Measurements from ENCODE around the gene ENTREP1.

Gene ENTREP1

DNA sequence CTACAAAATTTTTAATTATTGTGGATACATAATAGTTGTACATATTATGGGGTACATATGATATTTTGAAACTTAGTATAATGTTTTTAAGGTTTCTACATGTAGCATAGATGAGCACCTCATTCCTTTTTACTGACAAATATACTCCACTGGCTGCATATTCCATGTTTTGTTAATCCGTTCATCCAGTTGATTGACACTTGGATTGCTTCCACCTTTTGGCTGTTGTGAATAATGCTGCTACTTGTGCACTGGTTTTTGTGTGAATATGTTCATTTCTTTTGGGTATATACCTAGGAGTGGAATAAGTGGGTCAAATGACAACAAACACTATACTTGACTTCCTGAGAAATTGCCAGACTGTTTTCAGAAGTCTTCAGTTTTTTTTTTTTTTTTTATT is 2.8 kb upstream of the ENTREP1 start:
- no peak for DNase-seq (ENCODE audit: low read depth in 2 of 2)

DNA sequence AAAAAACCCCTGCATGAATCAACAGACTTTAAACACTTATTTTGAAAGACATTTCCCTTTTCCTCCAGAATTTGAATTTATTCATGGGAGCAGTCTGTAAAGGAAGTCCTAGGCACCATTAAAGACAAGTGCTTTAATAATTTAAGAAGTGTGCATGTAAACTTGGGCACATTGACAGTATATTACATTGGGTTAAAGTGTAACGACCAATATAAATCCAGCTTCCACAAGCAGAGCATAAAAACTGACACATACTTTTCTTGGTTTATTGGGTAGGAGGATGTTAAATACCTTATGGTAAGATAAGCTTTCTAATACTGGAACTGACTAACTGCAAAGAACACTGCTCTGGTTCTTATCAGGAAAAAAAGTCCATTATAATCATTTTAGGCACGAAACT is 1.2 kb upstream of the ENTREP1 start:
- no peak for DNase-seq (ENCODE audit: low read depth in 2 of 2)

DNA sequence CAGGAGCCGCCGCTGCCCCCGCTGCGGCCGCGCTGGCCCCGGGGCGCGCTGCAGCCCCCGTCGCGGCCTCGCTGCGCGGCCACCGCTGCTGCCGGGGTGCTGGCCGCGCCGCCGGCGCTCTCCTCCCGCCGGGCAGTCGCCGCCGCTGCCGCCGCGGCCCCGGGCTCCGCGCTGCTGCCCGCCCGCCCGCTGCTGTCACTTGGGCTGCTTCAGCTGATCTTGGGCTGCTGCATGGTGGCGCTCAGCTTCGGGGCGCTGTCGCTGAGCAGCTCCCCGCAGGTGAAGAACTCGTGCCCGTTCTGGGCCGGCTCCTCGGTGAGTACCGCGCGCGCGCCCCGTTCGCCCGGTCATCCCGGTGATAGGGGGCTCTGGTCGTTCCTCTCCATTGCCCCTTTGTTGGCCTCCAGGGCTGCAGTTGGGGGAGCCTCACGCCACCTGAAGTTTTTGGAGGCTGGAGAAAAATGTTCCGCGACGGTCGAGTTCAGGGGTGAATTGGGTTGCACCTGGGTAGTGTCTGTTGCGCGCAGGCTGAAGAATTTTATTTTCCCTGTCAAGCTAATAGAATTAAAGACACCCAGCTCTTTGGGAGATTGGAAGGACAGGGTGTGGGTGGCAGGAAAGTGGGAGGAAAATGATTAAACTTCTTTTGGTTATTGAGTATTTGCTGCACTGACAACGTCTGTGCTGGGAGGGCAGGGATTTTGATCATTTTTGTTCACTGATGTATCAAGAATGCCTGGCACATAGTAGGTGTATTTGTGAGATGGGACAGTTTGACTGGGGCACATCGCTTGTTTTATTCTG is 596 bp downstream of the ENTREP1 start:
- no peak for DNase-seq (ENCODE audit: low read depth in 2 of 2)

DNA sequence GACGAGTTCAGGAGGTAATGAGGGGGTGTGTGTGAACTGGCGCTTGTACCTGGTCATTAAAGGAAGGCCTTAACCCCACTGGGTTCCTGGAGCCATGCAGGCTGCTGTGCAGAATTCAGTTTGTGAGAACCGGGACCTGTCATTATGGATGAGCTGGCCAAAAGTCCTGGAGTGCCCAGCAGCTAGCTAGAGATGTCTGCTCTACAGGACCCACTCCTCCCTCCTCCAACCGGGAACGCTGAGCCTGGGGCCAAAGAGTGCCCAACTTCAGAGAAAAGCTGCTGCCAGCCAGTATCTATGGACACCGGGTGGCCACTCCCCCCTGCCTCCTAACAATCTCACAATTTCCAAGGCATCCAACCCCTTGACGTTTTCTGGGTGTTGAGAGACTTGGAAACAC is 1.2 kb downstream of the ENTREP1 start:
- DNase-seq (ENCODE audit: low read depth in 2 of 2), result no peak

DNA sequence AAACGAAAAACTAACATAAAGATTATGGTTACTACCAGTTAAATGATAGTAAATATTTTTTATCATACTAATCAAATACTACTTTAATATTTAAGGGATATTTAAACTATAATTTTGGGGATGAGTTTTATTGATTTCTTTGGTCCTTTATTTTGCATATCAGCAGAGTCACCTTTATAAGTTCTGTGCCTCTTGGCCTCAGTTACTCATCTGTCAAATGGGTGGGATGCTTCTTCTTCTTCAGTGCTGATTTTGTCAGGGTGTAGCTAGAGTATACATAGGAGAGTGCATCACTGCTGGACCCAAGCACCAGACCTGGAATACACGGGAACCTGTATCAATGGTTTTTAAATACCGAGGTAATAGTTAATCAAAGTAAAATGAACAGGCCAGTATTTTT is 5.6 kb downstream of the ENTREP1 start:
- no peak for DNase-seq (ENCODE audit: low read depth in 2 of 2)

DNA sequence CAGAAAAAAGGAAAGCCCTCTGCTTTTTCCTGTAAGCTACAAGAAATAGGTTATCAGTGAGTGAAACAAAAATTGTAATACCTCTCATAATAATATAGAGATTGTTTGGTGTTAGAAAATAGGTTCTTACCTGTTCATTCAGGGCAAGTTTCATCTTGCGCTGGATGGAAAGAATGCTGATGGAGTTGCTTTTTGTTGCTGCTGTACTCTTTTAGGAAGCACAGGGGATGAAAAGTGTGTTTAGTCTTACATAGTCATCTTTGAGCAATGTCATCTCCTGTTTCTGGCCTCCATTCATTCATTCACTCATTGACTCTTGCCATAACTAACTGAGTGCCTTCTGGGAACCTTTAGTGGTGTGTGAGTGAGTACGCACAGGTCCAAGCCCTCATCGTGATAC is 6.4 kb downstream of the ENTREP1 start:
- DNase-seq (ENCODE audit: low read depth in 2 of 2), result no peak

DNA sequence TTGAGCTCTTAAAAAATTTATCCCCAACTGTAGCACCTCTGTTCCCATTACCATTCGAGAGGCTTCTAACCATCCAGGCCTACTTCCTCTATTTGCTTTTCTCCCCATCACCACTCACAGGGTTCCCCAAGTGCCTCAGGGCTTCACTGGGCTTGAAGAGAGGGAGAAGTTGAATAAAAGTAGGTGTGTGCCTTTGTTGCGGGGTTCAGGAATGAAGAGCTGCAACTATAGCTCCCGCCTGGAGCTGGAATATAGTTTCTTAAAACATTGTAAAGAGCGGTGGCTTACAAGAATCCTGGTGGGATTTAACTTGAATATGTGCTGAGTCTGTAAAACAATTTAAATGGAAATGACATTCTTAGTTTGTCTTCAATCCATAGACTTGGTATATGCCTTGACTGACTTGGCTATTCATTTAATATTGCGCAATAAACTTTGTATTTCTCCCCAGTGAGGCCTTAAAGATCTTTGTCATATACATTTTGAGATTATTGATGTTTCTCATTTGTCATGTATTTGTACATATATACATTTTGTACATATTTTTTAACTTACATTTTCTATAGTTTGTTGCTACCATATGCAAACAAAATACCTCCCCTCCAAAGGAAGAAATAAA is 7.2 kb downstream of the ENTREP1 start:
- DNase-seq (ENCODE audit: low read depth in 2 of 2), result no peak

DNA sequence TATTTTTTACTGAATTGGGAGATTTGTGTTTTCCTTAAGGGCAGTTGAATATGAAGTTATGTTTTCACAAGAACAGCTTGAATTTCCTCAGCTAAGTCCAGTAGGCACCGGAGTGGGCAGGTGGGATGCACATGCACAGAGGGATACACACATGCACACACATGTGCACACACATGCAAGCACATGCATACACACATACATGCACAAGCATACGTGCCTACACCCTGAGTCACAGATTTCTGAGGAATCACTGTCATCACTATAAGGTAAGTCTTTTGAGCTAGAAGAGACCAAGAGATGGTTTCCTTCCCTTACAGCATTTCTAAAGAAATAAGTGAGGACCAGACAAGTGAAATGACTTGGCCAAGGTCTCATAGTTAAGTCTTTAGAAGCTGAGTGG is 8.7 kb downstream of the ENTREP1 start:
- no peak for DNase-seq (ENCODE audit: low read depth in 2 of 2)

DNA sequence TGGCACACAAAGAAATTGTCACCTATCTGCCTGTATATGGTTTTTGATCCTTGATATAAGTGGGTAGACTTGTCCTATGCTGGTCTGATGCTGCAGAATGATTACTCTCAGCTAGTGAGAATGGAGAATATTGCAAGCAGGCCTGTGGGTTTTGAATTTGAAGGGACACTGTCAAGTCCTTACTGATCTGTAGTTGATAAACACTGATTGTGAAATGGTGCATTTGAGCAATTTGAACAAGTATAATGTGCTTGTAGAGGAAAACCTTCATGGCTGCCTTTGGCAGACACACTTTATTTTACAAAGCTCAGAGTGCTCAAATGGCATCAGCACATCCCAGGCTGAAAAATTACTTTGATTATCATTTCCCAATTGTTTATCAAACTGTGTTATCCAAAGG is 9.3 kb downstream of the ENTREP1 start:
- DNase-seq (ENCODE audit: low read depth in 2 of 2), result no peak

DNA sequence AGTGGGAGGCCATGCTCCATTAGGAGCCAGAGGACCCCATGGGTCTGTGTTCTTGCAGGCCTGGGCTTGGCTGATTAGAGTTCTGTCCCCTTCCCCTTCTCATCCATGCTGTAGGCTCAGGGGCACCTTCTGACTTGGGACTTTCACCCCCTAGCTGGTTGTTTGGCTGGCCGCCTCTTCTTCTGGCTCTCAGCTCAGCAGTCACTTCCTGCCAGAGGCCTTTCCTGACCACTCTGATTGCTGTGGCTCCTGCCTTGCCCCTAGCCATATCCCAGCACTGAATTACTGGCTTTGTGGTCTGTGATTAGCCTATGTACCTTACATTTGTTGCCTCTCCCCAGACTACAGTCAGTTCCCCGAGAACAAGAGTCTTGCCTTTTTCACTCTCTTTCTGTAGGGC is 14.6 kb downstream of the ENTREP1 start:
- no peak for DNase-seq (ENCODE audit: low read depth in 2 of 2)

DNA sequence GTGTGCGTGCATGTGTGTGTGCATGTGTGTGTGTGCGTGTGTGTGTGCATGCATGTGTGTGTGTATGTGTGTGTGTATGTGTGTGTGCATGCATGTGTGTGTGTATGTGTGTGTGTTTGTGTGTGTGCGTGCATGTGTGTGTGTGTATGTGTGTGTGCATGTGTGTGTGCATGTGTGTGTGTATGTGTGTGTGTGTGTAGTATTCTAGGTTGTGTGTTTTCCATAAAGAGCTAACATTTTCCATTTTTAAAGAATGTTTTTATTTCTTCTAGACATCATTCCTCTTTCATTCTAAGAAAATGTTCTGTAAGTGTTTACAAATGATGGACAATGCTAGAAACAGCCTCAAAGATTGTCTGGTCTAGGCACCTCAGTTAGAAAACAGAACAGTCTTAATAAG is 15.6 kb downstream of the ENTREP1 start:
- DNase-seq (ENCODE audit: low read depth in 2 of 2), result no peak

DNA sequence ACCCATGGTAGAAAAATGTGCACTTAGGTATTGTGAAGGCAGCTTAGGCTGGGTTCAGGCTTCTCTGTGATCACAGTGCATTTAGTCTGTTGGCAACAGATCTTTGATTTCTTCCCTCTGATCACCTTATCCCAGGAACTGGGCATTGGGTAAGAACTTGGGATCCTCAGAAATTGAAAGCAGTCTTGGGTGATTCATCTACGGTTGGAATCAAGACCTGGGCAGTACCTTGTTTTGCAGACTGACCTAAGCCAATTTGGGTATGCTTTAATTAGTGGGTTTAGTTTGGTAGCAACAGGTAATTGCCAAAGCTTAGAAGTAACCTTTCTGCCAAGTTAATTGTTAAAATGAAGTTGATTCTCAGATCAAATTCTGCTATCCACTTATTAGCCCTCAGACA is 17.8 kb downstream of the ENTREP1 start:
- DNase-seq (ENCODE audit: low read depth in 2 of 2), result no peak

DNA sequence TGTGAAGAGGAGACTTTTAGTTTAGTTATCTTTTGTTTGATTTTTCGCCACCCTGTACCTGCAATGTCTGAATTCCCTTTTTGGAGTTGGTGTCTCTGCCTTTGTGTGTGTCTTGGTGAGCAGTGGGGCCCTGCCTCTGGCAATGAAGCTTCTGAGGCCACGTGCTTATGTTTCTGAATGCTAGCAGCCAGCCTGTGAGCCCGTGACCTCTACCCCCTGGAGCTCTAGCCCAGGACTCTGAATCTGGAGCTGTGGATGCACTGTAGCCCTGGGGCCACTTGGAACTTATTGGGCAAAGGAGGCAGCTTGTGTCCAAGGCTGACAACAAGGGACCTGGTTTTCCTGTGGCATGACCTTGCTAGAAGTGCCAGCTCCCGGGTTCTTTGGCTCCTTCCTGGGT is 19.4 kb downstream of the ENTREP1 start:
- DNase-seq (ENCODE audit: low read depth in 2 of 2), result no peak

DNA sequence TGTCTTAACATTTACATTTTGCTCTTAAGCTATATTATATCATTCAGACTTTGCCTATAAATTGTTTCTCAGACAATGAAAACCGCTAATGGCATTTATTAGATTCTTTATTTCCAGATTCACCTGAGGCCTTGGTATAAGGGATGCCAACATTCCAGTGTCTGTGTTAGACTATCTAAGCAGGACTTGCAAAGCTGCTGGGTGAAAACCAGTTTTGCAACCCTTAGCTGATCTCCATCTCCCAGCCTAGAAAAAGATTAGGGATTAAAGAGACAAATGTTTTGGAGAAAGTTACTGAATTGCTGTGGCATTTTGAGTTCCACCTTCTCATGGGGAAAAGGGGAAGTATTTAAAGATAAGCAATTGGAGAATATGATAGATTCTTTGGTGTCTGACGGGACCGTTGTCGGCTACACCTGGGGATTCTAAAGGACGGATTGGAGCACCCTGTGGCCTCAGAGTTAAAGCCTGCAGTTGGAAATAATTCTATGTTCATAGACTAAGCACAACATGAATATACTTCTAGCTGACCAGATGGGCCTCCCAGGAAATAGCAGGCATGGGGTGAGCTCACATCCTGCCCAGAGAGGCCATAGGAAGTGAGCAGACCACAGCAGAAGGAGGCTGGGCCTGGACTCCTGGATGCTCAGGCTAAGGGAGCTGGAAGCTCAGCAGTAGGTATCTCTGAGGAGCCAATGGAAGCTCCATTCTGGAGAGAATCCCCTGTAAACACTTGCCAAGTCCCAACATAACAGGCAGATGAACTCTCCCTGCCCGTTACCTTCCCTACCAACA is 21.8 kb downstream of the ENTREP1 start:
- DNase-seq (ENCODE audit: low read depth in 2 of 2), result no peak

DNA sequence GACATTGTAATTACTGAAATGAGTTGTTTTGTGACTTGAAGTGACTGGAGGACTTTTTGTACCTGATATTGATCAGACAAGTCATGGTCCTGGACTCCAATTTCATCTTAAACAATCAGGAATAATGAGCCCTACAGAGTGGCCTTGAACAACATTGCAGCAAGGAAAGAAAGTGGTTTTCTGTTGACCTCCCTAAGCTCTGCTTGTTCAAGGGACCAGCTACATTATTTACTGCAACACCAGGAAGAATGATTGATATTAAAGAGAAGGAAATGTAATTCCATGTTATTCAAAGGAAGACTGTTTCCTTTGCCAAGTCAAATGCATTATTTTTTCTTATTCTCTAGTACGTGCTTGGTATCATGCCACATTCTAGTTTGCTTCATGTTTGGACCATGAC is 22.6 kb downstream of the ENTREP1 start:
- no peak for DNase-seq (ENCODE audit: low read depth in 2 of 2)

DNA sequence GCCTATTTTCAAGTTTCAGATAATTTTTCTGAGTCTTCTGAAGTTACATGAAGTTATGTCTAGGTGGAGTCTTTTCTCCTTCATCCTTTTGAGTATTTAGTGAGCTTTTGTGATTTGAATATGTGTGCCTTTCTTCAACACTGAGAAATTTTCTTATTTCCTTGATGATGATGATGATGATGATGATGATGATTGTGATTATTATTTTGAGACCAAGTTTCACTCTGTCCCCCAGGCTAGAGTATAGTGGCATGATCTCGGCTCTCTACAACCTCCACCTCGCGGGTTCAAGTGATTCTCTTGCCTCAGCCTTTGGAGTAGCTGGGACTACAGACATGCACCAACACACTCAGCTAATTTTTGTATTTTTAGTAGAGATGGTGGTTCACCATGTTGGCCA is 26.2 kb downstream of the ENTREP1 start:
- no peak for DNase-seq (ENCODE audit: low read depth in 2 of 2)

DNA sequence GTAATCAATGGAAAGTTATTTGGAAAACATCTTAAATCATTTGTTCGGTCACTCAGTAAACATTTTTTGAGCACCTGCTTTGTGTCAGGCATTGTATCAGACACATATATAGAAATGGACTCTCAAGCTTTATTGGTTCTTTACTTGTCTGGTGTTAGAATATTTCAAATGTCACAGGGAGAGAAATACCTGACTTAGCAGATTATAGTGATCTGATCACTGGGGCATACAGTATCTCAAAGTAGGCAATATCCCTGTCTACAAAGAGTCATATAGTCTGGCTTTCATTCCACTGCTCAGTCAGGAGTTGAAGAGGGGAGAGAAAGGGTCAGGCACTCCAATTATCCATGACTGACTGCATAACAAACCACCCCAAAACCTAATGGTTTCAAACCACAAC is 30.2 kb downstream of the ENTREP1 start:
- DNase-seq (ENCODE audit: low read depth in 2 of 2), result no peak

DNA sequence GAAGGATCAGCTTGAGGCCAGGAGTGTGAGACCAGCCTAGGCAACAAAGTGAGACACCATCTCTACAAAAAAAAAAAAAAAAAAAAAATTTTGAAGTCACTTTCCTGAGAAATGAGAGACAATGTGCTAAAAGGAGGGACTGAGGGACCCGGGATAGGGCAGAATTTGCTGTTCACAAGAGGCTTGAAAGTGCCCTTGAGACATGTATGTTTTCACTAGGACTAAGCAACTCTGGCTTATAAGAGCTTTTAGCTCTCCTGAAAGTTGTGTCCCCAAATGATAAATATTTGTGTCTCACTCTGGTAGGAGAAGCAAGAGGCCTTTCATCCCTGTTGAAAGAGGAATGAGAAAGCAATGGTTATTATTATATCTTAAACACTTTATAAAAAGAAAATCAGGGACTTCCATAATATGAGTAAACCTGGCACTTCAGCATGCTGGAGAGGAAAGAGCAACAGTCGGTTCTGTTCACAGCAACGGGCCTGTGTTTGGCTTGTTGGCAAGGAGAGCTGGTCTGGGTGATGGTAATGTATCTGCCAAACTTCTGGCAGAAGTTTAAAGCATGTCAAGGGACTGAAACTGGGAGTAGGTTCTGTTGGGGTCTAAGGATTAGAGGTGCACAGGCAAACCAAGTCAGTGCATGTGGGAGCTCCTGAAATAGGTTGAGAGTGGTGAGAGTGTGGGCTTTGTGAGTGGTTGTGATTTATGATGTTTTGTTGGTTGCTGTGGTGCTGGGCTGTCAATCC is 32.2 kb downstream of the ENTREP1 start:
- DNase-seq (ENCODE audit: low read depth in 2 of 2), result no peak

DNA sequence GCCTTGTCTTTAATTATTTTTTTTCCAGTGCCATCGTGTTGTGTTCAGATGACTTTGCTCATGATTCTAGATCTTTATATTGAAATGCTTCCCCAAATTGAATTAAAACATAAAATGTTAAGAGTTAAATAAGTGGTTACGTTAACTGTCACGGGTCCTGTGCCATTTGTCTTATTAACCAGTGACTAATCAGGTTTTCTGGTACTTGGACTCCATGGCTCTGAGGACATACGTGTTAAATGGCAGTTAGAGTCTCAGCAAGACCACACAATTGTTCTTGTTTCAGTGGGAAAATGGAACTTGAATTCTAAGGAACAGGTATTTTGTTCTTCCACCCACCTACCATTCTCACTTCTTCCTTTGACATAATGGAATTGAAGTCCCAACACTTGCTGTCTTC is 32.8 kb downstream of the ENTREP1 start:
- DNase-seq (ENCODE audit: low read depth in 2 of 2), result no peak

DNA sequence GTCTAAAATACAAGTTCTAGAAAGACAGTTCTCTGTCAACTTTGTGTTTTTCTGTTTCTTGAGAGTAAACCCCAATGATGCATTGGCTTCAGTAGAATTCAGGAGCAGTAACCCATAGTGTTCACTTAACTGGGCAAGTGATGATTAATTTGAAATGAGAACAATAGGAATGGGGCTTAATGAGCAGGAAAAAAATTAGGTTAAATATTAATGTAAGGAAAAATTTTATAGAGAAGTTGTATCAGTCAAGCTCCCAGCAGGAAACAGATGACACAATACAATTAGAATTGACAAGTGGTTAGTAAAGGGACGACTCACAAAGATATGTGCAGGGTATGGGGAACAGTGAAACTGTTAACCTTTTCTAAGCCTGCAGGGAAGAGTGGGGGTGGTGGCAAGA is 38.2 kb downstream of the ENTREP1 start:
- DNase-seq (ENCODE audit: low read depth in 2 of 2), result no peak

DNA sequence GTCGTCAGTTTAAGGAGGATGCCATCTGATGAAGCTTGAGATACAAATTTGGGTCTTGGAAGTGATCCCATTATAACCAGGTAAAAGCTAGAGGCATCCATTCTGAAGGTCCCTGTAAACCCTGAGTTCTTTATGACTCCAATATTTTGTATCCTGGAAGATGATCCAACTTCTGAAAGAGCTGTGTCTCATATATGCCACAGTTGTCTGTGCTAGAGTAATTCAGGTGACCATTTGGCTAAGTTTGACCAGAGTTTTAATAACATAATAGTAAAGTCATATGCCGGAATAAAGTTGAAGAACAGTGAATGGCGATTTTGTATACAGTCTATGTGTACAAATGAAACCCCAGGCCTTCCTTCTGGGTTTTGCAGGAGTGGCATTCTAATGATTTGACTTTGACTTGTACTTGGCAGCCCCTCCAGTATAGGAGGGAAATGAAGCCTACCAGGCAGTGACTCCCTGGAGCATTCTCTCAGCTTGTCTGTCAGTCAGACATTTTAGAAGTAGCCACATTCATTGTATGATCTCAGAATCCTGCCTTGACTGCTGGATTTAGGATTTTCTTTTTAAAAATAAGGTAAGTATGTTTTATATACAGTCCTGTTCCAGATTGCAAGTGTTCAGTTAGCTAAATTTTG is 39.6 kb downstream of the ENTREP1 start:
- DNase-seq (ENCODE audit: low read depth in 2 of 2), result no peak

DNA sequence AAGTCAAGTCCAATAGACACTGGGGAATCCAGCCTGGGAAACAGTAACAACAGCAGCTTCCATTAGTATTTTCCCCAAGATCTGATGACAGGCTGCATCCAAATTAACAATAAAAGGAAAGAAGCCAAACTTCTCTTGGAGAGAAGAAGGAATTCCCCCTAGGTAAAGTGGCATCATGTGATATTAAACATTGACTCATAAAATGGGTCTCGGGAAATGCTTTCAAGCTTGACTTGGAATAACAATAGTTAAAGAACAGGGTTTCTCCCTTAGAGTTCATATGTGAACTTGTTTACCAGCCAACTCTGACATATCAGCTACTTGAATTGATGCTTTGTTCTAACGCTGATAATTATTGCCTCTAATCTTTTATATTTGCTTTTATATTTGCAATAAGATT is 45.4 kb downstream of the ENTREP1 start:
- no peak for DNase-seq (ENCODE audit: low read depth in 2 of 2)

Measured in stimulated activated CD8-positive, alpha-beta memory T cell treated with anti-CD3 and anti-CD28 coated beads, Interleukin-15, amount 100 ng/mL, for 48 hours (primary cell).